Uterus (tissue), 2 donors: ENCODE results near the gene RAI1.

Experiments used
- POLR2A ChIP-seq, 2 donors: fragments of 450-650 bp; IDR thresholded peaks; one replicate each; pipeline ENCODE4 v1.6.1; 2016; ENCODE audit warnings: antibody characterized with exemption in 2 of 2, mild to moderate bottlenecking in 1 of 2, moderate library complexity in 1 of 2
- TF ChIP-seq, protein P1 (sequence below), 4 experiments: fragments of 200-600 bp in 2 of 4; fragments of 450-650 bp in 2 of 4; sonication (generic) in 2 of 4; IDR thresholded peaks; one replicate each; pipeline ENCODE4 v1.5.1; 2016 to 2019; ENCODE audit warnings: antibody characterized with exemption in 4 of 4, mild to moderate bottlenecking in 2 of 4, moderate library complexity in 1 of 4

DNA sequence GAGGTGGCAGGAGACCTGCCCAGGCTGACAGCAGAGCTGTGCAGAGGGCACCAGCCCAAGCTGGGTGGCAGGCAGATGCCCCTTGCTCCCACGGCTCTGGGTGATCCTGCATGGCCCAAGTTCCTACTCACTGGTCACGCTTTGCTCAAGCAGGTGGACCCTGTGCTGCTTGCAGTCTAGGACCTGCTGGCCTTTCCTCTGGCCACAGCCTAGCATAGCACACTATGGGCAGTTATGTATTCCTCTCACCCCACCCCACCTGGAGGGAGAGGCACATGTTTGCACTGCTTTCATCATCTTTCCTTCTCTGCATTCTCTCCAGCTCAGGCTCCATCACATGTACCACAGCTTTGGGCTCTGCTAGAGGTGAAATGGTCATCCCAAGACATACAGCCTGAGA, 175.1 kb downstream of the RAI1 start:
- TF ChIP-seq, protein P1, sequence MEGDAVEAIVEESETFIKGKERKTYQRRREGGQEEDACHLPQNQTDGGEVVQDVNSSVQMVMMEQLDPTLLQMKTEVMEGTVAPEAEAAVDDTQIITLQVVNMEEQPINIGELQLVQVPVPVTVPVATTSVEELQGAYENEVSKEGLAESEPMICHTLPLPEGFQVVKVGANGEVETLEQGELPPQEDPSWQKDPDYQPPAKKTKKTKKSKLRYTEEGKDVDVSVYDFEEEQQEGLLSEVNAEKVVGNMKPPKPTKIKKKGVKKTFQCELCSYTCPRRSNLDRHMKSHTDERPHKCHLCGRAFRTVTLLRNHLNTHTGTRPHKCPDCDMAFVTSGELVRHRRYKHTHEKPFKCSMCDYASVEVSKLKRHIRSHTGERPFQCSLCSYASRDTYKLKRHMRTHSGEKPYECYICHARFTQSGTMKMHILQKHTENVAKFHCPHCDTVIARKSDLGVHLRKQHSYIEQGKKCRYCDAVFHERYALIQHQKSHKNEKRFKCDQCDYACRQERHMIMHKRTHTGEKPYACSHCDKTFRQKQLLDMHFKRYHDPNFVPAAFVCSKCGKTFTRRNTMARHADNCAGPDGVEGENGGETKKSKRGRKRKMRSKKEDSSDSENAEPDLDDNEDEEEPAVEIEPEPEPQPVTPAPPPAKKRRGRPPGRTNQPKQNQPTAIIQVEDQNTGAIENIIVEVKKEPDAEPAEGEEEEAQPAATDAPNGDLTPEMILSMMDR (IDR thresholded peaks at IDR 0.05), result no peak
- TF ChIP-seq POLR2A (IDR thresholded peaks at IDR 0.05), result no peak
